ENCODE data around the gene RIN3.

GRCh38 chr14:92539875-92540274 lies 26.3 kb downstream of the RIN3 start:
- TF ChIP-seq CTCF (IDR thresholded peaks at IDR 0.05) = no peak
- TF ChIP-seq EZH2 (IDR thresholded peaks at IDR 0.05) = no peak
- TF ChIP-seq EZH2phosphoT487 (IDR thresholded peaks at IDR 0.05) = no peak

All from neural progenitor cell (in vitro differentiated cells).